Measurements from ENCODE around the gene DYNLT3. TPM values are rescaled to one million over a fixed set of nuclear protein-coding genes. Genes with fewer than 3 reads are reported as not detected.

The DYNLT3 gene
- total RNA-seq, 1 experiment from 2014 or later = 5.7 TPM

DNA sequence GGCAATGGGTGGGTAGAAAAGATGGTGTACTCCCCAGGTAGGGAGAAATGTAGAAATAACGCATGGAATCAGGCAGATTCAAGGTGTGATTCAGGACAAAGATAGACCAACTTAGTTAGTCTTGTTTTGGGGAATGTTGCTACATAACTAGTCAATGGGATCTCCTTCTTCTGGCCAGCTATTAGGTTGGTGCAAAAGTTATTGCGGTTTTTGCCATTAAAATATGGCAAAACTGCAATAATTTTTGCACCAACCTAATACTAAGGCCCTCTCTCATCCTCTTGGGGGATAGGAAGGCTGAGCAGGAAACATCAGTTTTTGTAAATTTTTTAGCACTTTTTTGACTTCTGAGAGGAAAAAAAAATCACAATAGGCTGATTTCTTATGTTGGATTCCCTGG is 44.3 kb downstream of the DYNLT3 start:
- H3K4me1 Mint-ChIP-seq = no peaks in the 10 kb centered on the region
- Histone ChIP-seq H3K23ac (ENCODE audit: insufficient read length, low read depth, low read length) (no peak overlapping the region), H2BK120ac (ENCODE audit: low read depth, low read length, poor library complexity, severe bottlenecking) (no peak overlapping the region), H4K8ac (replicated peaks; ENCODE audit: insufficient read length, low read depth, low read length) (no peak overlapping the region), H2BK15ac (ENCODE audit: low read depth, low read length) (no peak overlapping the region), H3K9me3 (ENCODE audit: control insufficient read depth, low read depth, low read length) (no peaks in the 10 kb centered on the region), H4K5ac (ENCODE audit: insufficient read length, low read depth, low read length) (no peak overlapping the region), H3K79me1 (ENCODE audit: insufficient read depth, low read depth, low read length, poor library complexity, severe bottlenecking) (no peaks in the 10 kb centered on the region), H2BK5ac (ENCODE audit: insufficient read length, low read length) (no peak overlapping the region), H2BK12ac (ENCODE audit: insufficient read length, low read depth, low read length) (no peak overlapping the region), H3K4me2 (ENCODE audit: insufficient read depth, insufficient read length, low read length) (no peak overlapping the region), H3K56ac (ENCODE audit: insufficient read length, low read depth, low read length) (no peak overlapping the region), H3K18ac (ENCODE audit: insufficient read length, low read depth, low read length) (no peak overlapping the region), H4K20me1 (ENCODE audit: control insufficient read depth, insufficient read depth, insufficient read length) (no peaks in the 10 kb centered on the region), H3T11ph (ENCODE audit: low read length) (no peak overlapping the region), H3K9ac (ENCODE audit: extremely low read depth, insufficient read length, low read length) (no peak overlapping the region), H2BK20ac (ENCODE audit: low read depth, low read length, poor library complexity, severe bottlenecking) (no peak overlapping the region), H3K14ac (ENCODE audit: insufficient read depth, low read length) (no peak overlapping the region), H4K91ac (ENCODE audit: insufficient read length, low read depth, low read length) (no peak overlapping the region), H3K27me3 (ENCODE audit: insufficient read depth, low read length) (no peaks in the 10 kb centered on the region), H2AFZ (ENCODE audit: low read length) (no peak overlapping the region), H3K4me1 (ENCODE audit: insufficient read depth, low read length) (no peaks in the 10 kb centered on the region), H3K27ac (ENCODE audit: insufficient read length, low read depth, low read length) (no peak overlapping the region), H3K4ac (ENCODE audit: low read depth, low read length) (no peak overlapping the region), H3K23me2 (ENCODE audit: insufficient read length, low read depth, low read length, poor library complexity, severe bottlenecking) (no peaks in the 10 kb centered on the region), H2AK5ac (ENCODE audit: insufficient read length, low read length) (no peak overlapping the region), H3K79me2 (ENCODE audit: insufficient read depth, low read length) (no peaks in the 10 kb centered on the region)
- H3K27ac Mint-ChIP-seq = no peak overlapping the region; a peak in 1 of 7 replicates
- peaks cover 44 to 48% of the 10 kb centered on the region in 2 experiments for H3K9me3 Mint-ChIP-seq
- no peak overlapping the region for H3K4me3 Mint-ChIP-seq
- H3K36me3 Mint-ChIP-seq (ENCODE audit: insufficient read depth in 1 of 3, low read depth in 3 of 3) = no peaks in the 10 kb centered on the region
- no peak for TF ChIP-seq CTCF (conservative IDR thresholded peaks at IDR 0.05)
- DNase-seq = no peak
- no peaks in the 10 kb centered on the region for H3K27me3 Mint-ChIP-seq (ENCODE audit: low read depth)
- no CpG with 5 or more reads among the region's 2 CpGs for WGBS (ENCODE audit: extremely low coverage, insufficient read length, low lambda C conversion rate)
